HG03045 (cell line): ENCODE results near the gene GALNTL6.
"Not testable (repeated sequence)": the region's sequence is repeated elsewhere in the genome, so short reads cannot be mapped to it uniquely, and the experiment has no call there.

ENCODE experiments used
- ATAC-seq: cut with Tn5 transposase; IDR thresholded peaks from one replicate; pipeline ENCODE4 v1.9.1; 2021; ENCODE audit warnings: mild to moderate bottlenecking, moderate library complexity; ENCODE audit not compliant: unreplicated experiment

The GALNTL6 gene

GRCh38 chr4:172785613-172786012, 972.4 kb downstream of the GALNTL6 start:
- ATAC-seq, result no peak

GRCh38 chr4:172786039-172786792, 973.0 kb downstream of the GALNTL6 start:
- ATAC-seq, result no peak

- no peak for ATAC-seq
Observed at GRCh38 chr4:172787111-172787510, 973.9 kb downstream of the GALNTL6 start.

- ATAC-seq, result no peak
Observed at GRCh38 chr4:172791841-172792240, 978.6 kb downstream of the GALNTL6 start.

GRCh38 chr4:172793565-172794306, 980.5 kb downstream of the GALNTL6 start:
- no peak for ATAC-seq

GRCh38 chr4:172794307-172794703, 981.1 kb downstream of the GALNTL6 start:
- no peak for ATAC-seq

- not testable (repeated sequence) for ATAC-seq
Observed at GRCh38 chr4:172797281-172797680, 984.1 kb downstream of the GALNTL6 start.

GRCh38 chr4:172802032-172802431, 988.8 kb downstream of the GALNTL6 start:
- ATAC-seq, result no peak

- no peak for ATAC-seq
Observed at GRCh38 chr4:172806841-172807240, 993.6 kb downstream of the GALNTL6 start.

GRCh38 chr4:172808196-172808595, 995.0 kb downstream of the GALNTL6 start:
- ATAC-seq, result no peak

GRCh38 chr4:172809319-172809718, 996.1 kb downstream of the GALNTL6 start:
- ATAC-seq, result no peak

- ATAC-seq, result peak; percentile 63
Observed at GRCh38 chr4:172813359-172813923, 1000.2 kb downstream of the GALNTL6 start.

- no peak for ATAC-seq
Observed at GRCh38 chr4:172815499-172816164, 1002.4 kb downstream of the GALNTL6 start.

GRCh38 chr4:172818901-172819300, 1005.7 kb downstream of the GALNTL6 start:
- no peak for ATAC-seq

- peak; percentile 52 for ATAC-seq
Observed at GRCh38 chr4:172819353-172819752, 1006.1 kb downstream of the GALNTL6 start.

- ATAC-seq, result no peak
Observed at GRCh38 chr4:172822331-172822730, 1009.1 kb downstream of the GALNTL6 start.

- ATAC-seq, result no peak
Observed at GRCh38 chr4:172826346-172826745, 1013.1 kb downstream of the GALNTL6 start.

- no peak for ATAC-seq
Observed at GRCh38 chr4:172826861-172827260, 1013.7 kb downstream of the GALNTL6 start.

GRCh38 chr4:172830295-172830764, 1017.1 kb downstream of the GALNTL6 start:
- ATAC-seq, result no peak

GRCh38 chr4:172836661-172837060, 1023.5 kb downstream of the GALNTL6 start:
- no peak for ATAC-seq

- ATAC-seq, result no peak
Observed at GRCh38 chr4:172838111-172838510, 1024.9 kb downstream of the GALNTL6 start.
